Activated CD8-positive, alpha-beta memory T cell treated with anti-CD3 and anti-CD28 coated beads, Interleukin-2, amount 50 U/mL, for 1 hour (primary cell): ENCODE results near the gene TRIM54.

Source experiments
- DNase-seq: peaks from one replicate; pipeline ENCODE4 v3.0.0-alpha.2; 2020; ENCODE audit errors: extremely low read depth

TRIM54 gene

GRCh38 chr2:27281855-27282559 lies at the start of gene TRIM54:
TSS of gene TRIM54 (plus strand) at chr2:27282429. CDS start at chr2:27282732, 303 bp downstream.
- DNase-seq = no peak

- DNase-seq = no peak
Observed at GRCh38 chr2:27233341-27233740, 48.9 kb upstream of the TRIM54 start.

DNA sequence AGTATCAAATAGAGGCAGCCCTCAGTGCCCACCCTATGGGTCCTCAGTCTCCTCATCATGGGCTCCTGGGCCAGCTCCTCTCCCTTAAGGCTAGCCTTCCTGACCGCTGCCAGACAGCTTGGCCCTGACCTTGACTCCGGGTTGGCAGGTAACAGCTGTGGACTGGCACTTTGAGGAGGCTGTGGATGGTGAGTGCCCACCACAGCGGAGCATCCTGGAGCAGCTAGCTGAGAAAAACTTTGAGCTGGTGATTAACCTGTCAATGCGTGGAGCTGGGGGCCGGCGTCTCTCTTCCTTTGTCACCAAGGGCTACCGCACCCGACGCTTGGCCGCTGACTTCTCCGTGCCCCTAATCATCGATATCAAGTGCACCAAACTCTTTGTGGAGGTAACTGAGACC lies 46.1 kb upstream of the TRIM54 start:
- no peak for DNase-seq

- no peak for DNase-seq
Observed at GRCh38 chr2:27236626-27237025, 45.6 kb upstream of the TRIM54 start.

- no peak for DNase-seq
Observed at GRCh38 chr2:27237341-27237945, 44.8 kb upstream of the TRIM54 start.

DNA sequence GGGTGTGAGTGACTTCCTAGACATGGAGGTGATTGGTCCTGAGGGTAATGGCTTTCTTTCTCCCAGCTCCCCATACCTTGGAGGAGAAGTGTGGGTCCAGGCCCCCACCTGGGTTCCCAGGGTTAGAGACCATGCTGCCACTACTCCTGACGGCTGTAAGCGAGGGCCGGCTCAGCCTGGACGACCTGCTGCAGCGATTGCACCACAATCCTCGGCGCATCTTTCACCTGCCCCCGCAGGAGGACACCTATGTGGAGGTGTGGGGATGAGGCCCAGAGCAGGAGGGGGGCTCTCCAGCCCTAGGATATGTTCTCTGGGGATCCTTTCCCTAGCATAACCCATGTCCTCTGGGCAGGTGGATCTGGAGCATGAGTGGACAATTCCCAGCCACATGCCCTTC lies 43.3 kb upstream of the TRIM54 start:
- DNase-seq = no peak

- DNase-seq = no peak
Observed at GRCh38 chr2:27240406-27240805, 41.8 kb upstream of the TRIM54 start.

DNA sequence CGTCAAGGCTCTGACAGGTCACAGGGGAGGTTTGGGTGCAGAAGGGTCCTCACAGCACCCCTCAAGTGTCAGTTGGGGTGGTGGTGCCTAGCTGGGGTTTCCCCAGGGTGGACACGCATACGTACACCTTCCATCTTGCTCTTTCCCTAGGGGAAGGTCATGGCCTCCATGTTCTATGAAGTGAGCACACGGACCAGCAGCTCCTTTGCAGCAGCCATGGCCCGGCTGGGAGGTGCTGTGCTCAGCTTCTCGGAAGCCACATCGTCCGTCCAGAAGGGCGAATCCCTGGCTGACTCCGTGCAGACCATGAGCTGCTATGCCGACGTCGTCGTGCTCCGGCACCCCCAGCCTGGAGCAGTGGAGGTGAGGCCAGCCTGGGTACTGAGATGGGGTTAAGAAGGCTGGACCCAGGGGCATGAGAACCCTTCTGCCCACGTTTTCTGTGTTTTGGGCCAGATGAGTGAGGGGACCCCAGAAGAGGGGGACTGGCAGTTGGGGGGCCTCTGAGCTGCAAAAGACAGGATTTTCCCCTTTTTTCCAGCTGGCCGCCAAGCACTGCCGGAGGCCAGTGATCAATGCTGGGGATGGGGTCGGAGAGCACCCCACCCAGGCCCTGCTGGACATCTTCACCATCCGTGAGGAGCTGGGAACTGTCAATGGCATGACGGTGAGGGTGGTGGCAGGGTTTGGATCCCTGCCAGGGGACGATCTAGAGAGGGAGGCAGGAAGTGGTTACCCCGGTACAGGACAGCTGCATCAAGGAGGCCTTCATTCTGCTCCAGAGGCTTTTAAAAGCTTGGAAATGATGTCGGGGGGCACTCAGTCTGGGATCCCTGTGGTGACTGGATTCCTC lies 40.2 kb upstream of the TRIM54 start:
- DNase-seq = no peak

DNA sequence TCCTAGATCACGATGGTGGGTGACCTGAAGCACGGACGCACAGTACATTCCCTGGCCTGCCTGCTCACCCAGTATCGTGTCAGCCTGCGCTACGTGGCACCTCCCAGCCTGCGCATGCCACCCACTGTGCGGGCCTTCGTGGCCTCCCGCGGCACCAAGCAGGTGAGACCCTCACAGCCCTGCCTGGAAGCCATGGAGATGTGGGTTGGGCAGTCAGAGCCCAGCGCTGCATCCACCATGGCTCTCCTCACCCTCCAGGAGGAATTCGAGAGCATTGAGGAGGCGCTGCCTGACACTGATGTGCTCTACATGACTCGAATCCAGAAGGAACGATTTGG lies 39.6 kb upstream of the TRIM54 start:
- DNase-seq = no peak

DNA sequence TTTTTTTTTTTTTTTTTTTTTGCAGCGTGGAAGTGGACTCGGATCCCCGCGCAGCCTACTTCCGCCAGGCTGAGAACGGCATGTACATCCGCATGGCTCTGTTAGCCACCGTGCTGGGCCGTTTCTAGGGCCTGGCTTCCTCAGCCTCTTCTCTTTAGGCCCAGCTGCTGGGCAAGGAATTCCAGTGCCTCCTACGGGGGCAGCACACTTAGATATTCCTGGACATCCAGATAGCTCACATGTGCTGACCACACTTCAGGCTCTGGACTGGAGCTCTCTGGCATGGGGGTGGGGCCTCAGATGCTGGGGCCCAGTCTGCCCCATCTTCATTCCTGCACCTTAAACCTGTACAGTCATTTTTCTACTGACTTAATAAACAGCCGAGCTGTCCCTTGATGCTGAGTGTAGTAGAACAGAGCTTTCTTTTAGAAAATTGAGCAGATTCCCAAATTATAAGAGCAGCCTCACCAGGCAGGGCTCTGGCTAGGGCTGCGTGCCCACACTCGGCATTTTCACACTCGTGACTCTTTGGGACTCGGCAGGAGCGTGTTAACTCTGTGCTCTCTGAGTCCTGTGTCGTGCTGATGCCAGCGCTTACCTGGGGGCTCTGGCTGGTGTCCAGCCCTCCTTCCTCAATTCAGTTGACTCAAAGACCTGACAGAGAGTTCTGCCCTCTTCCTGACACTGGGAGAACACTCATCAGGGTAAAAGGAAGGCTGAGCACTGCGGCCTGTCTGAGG lies 38.7 kb upstream of the TRIM54 start:
- DNase-seq = no peak

DNA sequence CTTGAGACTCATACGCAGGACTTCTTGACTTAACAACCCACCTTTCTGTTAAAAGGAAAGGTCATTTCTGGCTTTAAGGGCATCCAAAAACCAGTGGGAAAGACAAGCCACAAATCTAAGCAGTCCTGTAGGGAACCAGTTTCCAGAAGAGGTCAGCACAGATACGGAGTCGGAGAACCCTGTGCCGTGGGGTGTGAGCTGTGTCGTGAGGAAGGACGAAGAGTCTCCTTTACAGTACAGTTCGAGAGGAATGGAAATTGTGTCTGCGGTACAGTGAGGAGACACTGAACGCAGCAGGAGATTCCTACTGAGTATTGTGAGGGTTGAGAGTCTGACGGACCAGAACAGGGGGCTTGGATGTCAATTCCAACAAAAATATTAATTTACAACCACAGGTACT lies 37.1 kb upstream of the TRIM54 start:
- no peak for DNase-seq

- no peak for DNase-seq
Observed at GRCh38 chr2:27245626-27246025, 36.6 kb upstream of the TRIM54 start.

- DNase-seq = no peak
Observed at GRCh38 chr2:27247893-27248292, 34.3 kb upstream of the TRIM54 start.

DNA sequence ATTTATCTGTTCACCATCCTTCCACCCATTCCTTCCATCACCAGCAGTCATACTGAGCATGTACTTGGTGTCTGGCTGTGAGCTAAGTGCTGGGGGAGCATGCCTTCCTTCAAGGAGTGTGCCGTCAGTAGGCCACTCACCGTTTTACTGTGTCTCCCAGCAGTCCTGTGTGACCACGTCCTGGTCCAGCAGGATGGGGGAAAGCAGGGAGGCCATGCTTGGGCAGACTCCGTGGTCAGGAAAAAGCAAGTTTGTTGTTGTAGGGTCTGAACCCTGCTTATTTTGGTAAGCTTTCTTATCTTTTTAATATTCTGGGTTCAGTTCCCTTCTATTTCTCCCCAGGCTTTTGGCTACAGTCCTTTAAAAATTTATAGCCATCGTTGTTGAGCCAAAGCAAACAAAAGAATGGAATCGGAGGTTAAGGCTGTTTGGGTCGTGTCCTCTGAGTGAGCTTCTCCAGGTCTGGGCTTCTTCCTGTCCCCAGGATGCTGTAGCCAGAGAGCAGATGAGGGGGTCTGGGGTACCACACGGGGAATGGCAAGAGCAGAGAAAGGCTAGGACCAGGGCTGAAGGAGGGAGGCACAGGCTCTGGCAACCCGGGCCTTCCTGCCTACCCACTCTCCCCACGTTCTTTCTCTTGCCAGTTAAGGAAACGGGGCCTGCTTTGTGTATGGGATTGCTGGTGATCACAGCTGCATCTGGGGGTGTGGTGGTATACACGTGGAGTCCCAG lies 32.9 kb upstream of the TRIM54 start:
- no peak for DNase-seq

- no peak for DNase-seq
Observed at GRCh38 chr2:27249891-27250651, 32.2 kb upstream of the TRIM54 start.

- DNase-seq = no peak
Observed at GRCh38 chr2:27250652-27251379, 31.4 kb upstream of the TRIM54 start.

DNA sequence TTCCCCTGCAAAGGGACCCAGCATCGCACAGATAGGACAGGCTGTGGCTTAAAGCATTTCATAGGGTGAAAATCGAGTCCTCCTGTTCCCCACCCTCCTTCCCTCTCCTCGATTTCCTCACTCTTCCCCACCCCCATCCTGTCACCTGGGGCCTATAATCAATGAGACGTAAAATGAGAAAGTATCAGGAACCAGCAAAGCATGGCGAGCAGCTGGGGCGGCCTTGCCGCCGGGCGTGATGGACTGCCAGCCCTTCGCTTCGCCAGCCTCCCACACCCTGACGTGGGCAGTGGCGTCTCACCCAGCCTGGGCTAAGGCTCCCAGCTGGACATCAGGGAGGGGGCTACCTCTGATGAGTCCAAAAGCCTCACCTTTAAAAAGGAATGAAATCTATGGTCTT lies 30.5 kb upstream of the TRIM54 start:
- no peak for DNase-seq

- no peak for DNase-seq
Observed at GRCh38 chr2:27255187-27255586, 27.0 kb upstream of the TRIM54 start.

DNA sequence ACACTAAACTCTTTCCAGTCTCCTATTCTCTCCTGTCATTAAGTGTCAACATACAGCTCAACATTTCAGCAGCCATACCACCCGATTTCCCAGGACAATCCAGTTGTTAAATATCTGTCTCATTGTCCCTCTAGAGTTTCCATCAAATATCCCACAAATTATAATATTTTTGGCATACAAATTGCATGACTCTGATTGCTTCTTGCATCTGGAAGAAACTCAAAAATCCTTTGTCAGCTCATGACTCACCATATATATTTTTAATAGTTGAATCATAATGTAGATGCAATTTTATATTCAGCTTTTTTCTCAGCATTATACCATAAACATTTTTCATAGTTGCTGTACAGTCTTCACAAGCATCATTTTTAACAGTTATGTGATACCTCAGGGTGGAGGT lies 26.6 kb upstream of the TRIM54 start:
- no peak for DNase-seq

- no peak for DNase-seq
Observed at GRCh38 chr2:27256855-27257454, 25.3 kb upstream of the TRIM54 start.
